Peyer's patch (tissue), 4 donors: ENCODE data around the gene CTU1.

Source experiments
- CTCF ChIP-seq, 6 experiments: fragments of 450-650 bp in 4 of 6; fragments of 200-600 bp in 2 of 6; sonication (generic) in 1 of 6; IDR thresholded peaks; one replicate each; pipeline ENCODE4 v1.5.1; 2017 to 2019; ENCODE audit warnings: antibody characterized with exemption in 6 of 6, mild to moderate bottlenecking in 3 of 6, moderate library complexity in 1 of 6
- POLR2A ChIP-seq, 2 donors: fragments of 450-650 bp; IDR thresholded peaks; one replicate each; pipeline ENCODE4 v1.5.1; 2017; ENCODE audit warnings: antibody characterized with exemption in 2 of 2, mild to moderate bottlenecking in 2 of 2, moderate library complexity in 2 of 2

GRCh38 chr19:51110666-51110971, 2.4 kb upstream of the CTU1 start:
- TF ChIP-seq CTCF (IDR thresholded peaks at IDR 0.05), result no peak
- no peak for TF ChIP-seq POLR2A (IDR thresholded peaks at IDR 0.05)
